Right lobe of liver (tissue), 4 donors: ENCODE measurements around the gene PTRHD1.

Source experiments
- CTCF ChIP-seq, 4 donors: fragments of 200-600 bp in 3 of 4; fragments of 450-650 bp in 1 of 4; IDR thresholded peaks; one replicate each; pipeline versions ENCODE4 v1.5.1 to v1.8.0; 2016 to 2022; ENCODE audit warnings: antibody characterized with exemption in 4 of 4, mild to moderate bottlenecking in 2 of 4
- POLR2A ChIP-seq: fragments of 450-650 bp; IDR thresholded peaks from one replicate; pipeline ENCODE4 v1.6.1; 2017; ENCODE audit warnings: antibody characterized with exemption, mild to moderate bottlenecking
- donor health status: DM: no; HTN: no; CAD: no.
- donor health status: DM: no; HTN: no; CAD: no.
- donor health status: DM: no; HTN: yes; CAD: no.

GRCh38 chr2:24745825-24746224 lies 47.4 kb downstream of the PTRHD1 start:
- TF ChIP-seq CTCF (IDR thresholded peaks at IDR 0.05): no peak
- TF ChIP-seq POLR2A: no peak
